GM21529 (cell line): ENCODE measurements around the gene RGS19.

ENCODE experiments used
- ATAC-seq: cut with Tn5 transposase; IDR thresholded peaks from one replicate; pipeline ENCODE4 v1.9.1; 2021; ENCODE audit not compliant: unreplicated experiment

The RGS19 gene

DNA sequence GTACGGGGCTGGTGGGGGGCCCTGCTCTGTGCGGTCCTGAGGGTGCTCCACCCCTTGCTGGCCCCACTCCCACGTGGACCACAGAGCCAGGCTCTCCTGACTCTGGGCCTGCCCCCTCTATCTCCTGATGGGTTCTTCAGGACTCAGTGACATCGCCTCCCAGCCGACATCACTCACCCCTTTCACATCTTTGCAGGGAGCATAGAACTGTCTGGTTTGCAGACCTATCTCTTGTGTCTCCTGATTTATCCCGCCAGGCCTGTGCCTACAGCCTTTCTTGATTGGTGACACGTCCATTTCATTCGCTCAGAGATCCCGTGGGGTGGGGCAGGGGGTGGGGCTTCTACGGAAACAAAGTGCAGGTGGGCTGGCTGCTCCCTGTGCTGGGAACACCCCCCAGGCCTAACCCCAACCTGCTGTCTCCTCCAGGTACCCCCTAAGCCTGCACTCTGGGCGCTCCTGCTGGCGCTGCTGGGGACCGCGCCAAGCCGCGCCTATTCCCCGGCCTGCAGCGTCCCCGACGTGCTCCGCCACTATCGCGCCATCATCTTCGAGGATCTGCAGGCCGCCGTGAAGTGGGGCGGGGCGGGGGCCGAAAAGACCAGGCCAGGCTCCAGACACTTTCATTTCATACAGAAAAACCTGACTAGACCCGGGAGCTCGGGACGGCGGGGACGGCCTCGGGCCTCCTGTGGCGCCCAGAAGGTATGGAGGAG lies 41.7 kb downstream of the RGS19 start:
- no peak for ATAC-seq

DNA sequence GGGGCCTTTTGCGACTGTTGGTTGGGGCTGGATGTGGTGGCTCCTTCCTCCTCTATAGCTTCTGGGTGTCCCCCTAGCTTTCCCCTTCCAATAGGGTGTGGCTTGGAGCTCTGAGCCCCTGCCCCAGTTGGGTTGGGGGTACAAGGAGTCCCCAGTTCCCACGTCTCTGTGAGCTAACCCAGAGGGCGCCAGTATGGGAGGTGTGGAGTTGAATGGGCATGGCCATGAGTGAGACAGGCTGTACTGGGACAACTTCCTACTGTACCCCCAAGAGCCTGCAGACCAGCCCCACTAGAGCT lies 42.2 kb downstream of the RGS19 start:
- ATAC-seq: no peak

DNA sequence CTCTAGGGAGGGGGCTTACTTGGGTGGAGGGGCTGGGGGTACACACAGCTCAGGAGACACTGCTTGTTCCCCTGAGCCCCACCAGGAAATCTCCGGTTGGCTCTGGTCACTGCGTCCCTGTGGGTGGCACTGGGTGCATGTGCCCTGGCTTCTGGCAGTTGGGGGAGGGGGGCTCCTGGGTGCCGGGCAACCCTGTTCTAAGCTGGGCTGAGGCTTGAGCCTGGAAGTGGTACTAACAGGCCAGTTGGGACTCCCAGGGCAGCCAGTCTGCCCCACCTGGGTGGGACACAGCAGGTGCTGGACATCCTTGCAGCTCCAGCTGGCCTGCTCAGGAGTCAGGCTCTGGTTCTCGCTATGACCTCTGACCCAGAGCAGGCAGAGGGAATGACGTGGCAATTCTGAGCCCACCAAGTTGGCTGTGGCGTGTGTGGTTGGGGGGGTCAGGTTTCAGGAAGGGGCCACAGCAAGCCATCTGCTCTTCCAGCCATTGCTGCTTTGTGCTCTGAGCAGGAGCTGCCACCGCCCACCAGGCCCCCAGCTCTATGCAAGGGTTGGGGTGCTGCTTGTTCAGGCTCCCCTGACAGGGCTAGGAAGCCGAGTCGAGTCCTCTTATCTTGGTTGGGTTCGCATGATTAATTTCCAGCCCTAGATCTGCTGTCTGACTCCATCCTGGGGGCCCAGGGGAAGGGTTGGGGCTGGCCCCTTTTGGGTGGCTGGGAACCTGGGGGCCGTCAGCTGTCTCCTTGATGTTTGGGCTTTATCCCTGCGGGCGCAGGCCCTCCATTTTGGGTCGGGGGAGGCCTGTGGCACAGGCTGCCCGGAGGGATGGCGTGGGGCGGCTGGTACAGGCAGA lies 42.7 kb downstream of the RGS19 start:
- no peak for ATAC-seq

DNA sequence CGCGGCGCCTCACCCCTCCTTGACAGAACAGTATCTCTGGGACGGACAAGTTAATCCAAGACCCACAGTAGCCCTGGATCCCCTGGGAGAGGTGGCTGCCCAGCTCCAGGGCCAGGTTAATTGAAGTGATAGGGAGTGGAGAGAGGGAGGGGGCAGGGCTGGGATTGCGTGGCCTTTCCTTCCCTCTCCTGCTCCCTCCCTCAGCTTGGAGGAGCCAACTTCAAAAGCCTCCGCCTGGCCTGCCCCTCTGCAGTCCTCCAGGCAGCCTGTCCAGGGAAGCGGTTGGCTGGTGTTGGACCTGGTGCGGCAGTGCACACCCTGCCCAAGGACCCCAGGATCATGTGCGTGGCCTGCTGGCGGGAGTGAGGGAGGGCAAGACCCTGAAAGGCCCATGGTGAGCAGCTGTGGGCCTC lies 43.4 kb downstream of the RGS19 start, which contains the start of gene C20orf204:
TSS of gene C20orf204 (plus strand) at position 250 of the 413 bp plus-strand sequence. CDS start at position 392, 142 bp downstream.
- ATAC-seq: no peak

DNA sequence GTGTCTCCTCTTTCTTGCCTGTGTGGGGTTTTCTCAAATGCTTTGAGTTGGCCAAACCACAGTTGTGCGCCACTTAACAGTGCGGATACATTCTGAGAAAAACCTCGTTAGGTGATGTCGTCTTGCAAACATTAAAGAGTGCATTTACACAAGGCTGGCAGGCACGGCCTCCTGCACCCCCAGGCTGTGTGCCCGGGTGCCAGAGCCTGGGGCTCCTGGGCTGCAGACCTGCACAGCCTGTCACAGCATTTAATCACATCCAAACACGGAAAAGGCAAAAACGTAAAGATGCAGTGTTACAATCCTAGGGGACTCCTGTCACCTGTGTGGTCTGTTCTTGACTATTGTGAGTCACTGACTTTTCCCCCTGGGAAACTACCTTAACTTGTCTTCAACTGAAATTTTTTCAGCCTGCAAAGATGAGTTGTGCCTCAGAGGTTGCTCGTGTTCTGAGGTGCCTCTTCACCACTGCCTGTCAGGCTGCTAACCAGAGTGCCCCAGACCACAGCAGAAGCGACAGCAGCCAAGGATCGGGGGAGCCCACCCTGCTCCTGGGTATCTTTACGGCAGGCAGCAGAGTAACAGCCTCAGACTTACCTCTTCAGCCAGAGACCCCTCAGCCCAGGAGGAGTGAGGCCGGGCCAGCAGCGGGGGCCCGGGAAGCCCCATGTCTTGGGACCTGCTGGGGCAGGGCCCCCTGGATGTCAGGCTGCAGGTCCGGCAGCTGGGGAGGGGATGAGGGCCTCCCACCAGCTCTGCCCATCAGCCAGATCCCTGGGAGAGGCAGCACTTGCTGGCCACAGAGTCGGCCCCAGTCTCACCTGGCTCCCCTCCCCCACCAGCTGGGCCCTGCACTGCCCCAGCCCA lies 44.0 kb downstream of the RGS19 start:
- no peak for ATAC-seq

DNA sequence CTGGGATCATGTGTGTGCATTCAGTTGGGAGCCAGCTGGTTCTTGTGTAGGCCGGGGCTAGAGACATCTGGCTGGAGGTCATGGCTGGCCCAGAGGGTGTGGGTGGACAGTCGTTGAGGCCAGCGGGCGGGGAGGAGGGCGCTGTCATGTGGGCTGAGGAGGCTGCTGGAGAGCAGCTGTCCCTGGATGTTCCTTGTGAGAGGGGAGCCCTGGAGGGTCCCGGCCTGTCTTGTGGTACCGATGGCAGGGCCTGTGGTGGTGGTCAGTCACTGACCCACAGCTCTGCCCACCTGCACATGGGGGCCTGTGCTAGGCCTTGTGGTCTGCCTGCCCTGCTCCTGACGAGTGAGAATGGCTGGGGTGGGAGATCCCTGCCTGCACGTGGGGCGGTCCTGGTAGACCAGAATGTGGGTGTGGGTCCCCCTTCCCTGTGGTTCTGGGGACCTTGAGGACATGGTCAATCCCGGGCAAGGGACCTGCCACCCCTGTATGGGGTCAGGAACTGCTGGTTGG lies 45.3 kb downstream of the RGS19 start:
- ATAC-seq: no peak

DNA sequence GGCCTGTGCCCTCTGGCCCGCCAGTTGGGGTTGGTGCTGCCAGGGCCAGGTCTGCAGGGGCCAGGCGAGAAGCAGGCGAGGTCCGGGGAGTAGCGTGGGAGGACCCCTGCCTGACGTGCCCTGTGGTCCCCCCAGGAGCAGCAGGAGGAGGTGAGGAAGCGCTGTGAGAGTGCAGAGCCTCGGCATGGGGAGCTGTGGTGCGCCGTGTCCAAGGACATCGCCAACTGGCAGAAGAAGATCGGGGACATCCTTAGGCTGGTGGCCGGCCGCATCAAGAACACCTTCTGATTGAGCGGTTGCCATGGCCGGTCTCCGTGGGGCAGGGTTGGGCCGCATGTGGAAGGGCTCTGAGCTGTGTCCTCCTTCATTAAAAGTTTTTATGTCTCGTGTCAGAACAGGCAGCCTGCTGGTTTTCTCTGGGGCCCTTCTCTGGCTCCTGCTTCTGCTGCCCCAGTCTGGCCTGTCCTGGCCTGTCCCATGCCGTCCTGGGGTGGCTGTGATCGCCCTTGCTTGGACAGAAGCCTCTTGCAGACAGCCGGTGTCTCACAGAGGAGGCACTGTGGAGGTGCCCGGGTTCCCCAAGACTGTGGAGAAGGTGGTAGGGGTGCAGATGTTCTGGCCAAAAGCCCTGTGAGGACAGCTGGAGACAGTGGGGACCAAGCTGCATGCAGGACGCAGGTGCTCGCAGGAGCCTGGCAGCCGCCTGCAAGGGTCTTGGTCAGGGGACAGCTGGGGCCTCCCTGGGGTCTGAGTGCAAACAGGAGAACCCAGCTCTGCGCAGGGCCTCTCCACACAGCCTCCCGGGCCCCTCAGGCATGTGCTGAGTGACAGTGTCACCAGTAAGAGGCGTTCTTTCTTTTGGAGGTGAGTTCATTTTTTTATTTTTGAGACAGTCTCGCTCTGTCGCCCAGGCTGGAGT lies 46.4 kb downstream of the RGS19 start:
- no peak for ATAC-seq

DNA sequence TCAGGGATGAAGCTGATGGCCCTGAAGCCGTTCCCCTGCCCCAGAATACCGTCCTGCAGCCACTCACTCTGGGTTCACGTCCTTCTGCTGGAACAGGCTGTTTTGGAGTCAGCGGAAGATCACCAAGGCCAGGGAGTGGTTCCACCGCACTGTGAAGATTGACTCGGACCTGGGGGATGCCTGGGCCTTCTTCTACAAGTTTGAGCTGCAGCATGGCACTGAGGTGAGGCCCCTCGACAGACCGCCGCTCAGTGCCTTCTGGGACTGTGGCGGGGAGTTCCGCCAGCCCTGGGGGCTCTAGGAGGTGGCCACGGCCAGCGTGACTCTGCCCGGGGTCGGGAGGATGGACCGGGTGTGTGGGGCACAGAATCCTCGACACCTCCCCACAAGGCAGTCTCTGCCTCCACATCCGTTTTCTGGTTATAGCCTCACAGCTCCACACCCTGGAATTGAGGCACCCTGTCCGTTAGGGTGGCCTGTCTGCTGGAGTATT lies 47.5 kb downstream of the RGS19 start:
- no peak for ATAC-seq

DNA sequence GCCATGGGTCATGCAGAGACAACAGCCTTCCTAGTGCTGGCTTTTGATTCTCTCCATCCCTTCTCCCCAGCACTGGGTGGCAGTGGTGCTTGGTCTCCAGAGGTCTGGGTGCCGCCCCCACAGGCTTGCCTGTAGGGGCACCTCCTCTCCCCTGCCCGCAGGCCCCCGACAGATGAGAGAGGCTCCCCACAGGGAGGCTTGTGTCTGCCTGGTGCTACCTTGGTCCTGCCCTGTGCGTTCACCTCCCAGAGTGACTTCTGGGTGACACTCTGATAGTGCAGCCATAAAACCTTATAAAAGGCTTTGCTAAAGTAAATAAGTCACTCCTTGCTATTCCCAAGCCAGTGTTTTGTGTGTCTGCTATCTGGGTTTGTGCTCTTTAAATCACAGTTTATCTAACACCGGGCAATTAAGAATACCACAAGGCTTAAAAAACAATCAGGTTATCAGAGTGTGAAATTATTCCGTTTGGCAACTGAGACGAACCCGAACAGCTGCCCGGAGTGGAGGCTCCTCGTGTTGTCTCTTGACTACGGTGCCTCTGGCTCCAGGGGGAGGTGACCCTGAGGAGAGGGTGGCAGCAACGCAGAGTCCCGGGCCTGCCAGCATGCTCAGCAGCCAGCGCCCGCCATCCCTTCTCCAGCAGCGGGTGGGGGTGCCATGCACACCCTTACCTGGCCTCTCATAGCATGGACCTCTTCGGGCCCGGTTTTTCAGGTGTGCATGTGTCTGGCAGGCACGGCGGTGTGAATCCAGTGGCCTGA lies 48.8 kb downstream of the RGS19 start:
- ATAC-seq: no peak

DNA sequence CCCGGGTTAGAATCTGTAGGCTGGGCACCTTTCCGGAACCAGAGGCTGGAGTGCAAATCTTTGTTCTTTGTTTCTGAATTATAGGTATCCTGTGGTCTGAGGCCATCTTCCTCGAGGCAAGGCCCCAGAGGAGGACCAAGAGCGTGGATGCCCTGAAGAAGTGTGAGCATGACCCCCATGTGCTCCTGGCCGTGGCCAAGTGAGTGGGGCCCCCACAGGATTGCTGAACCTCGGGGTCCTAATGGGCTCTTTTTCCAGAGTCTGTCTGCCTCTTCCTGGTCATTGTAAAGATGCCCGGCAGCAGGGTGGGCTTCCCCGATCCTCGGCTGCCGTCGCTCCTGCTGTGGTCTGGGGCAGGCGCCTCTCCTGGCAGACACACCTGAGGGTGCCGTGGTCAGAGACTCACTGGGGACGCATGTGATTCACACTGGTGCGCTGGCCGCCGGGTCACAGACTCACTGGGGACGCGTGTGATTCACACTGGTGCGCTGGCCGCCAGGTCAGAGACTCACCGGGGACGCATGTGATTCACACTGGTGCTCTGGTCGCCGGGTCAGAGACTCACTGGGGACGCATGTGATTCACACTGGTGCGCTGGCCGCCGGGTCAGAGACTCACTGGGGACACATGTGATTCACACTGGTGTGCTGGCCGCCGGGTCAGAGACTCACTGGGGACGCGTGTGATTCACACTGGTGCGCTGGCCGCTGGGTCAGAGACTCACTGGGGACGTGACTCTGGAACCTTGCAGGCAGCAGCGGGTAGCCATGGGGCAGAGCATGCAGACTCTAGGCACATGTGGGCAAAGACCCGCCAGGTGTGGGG lies 49.8 kb downstream of the RGS19 start:
- ATAC-seq: no peak

DNA sequence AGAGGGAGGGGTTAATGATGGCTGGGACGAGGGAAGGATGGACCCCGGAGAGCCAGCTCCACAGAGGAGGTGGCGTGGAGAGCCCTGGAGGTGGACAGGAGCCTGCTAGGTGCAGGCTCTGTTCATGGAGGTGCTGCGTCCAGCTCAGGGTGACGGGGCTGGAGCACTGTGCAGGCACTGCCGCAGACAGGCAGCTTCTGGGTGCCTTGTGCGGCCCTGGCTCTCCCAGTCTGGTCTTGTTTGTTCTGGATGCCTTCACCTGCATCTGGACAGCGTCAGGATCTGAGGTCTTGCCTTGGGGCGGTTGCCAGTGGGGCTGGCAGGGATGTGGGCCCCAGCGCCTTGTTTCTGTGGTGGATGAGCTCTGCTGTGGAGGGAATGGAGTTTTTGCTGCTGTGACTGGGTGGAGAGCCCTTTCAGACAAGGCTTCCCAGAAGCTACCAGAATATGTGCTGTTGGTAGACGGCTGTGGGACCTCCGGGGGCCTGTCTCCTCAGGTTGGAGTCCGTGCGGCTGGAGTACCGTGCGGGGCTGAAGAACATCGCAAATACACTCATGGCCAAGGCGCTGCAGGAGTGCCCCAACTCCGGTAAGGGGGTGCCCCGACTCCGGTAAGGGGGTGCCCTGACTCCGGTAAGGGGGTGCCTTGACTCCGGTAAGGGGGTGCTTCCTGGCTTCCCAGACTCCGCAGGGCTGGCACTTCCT lies 51.2 kb downstream of the RGS19 start:
- ATAC-seq: no peak

DNA sequence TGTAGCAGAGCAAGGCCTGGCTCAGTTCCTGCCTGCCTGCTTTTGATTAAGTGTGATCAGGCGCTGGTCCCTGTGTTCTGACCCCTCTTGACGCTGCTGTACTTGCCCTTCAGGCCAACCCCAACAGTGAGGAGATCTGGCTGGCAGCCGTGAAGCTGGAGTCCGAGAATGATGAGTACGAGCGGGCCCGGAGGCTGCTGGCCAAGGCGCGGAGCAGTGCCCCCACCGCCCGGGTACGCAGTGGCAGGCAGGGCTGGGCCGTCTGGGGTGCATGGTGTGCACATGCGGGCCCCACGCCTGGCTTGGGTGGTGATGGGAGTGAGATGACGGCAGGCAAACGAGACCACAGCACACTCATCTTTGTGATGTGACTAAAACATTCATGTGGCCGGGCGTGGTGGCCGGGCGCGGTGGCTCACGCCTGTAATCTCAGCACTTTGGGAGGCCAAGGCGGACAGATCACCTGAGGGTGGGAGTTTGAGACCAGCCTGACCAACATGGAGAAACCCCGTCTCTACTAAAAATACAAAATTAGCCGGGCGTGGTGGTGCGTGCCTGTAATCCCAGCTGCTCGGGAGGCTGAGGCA lies 53.4 kb downstream of the RGS19 start:
- ATAC-seq: no peak

DNA sequence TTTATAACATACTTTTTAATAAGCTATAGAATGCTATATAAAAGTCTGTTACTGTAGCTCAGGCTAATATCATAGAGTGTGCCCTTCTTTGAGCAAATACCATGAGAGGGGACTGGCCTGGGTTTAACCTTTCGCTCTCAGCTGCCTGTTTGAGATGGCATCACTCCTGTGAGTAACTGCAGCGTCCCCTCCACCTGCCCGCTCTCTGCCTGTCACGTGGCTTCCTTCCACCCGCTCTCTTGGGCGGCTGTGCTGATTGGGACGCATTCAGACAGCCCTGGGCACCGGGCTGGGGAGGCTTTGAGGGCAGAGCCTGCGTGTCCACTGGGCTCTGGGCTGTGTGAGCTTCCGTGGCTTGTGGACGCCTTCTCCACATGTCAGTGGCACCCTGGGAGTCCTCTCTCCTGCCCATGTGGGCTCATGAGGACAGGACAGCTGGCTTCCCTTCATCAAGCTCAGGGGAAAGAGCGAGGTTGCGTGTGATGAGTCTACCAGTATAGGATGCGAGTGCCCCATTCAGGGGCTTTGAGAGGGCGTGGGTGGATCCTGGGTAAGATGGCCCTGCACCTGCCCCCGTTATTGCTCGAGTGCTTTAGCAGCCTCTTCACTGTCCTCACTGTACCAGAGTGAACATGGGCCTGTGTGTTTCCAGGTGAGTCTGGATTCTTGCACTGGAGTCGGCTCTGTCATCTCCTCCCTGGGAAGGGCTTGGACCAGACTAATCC lies 54.1 kb downstream of the RGS19 start:
- ATAC-seq: no peak

DNA sequence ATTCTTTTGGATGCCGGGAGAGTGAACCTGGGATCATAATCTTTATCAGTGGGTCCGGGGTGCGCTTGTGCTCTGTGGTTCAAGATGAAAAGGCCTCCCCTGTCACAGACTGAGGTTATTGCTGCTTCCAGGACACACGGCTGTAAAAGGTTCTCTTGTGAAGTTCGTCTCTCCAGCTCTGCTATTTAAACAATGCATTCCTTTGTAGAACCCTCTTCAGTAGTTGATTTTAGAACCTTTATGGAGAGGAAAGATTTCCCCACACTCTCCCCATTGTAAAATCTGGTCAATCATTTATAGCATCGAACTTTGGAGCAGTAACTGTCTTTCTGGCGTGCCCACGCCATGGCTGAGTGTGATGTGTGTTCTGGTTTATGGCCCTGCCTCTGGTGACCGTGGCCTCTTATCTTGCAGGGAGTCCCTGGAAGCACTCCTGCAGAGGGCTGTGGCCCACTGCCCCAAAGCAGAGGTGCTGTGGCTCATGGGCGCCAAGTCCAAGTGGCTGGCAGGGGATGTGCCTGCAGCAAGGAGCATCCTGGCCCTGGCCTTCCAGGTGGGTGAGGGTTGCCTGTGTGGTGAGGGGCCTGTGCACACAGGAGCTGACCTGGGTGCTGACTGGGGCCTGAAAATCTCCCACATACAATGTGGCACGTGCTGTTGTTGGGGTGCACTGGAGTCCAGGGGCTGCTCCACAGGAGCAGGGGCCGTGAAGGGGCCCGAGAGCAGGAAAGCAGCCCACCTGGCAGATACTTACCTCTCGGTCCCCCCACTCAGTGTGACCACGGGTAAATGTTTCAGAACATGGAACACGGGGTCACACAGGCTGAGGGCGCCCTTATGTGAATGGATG lies 55.0 kb downstream of the RGS19 start:
- ATAC-seq: no peak

DNA sequence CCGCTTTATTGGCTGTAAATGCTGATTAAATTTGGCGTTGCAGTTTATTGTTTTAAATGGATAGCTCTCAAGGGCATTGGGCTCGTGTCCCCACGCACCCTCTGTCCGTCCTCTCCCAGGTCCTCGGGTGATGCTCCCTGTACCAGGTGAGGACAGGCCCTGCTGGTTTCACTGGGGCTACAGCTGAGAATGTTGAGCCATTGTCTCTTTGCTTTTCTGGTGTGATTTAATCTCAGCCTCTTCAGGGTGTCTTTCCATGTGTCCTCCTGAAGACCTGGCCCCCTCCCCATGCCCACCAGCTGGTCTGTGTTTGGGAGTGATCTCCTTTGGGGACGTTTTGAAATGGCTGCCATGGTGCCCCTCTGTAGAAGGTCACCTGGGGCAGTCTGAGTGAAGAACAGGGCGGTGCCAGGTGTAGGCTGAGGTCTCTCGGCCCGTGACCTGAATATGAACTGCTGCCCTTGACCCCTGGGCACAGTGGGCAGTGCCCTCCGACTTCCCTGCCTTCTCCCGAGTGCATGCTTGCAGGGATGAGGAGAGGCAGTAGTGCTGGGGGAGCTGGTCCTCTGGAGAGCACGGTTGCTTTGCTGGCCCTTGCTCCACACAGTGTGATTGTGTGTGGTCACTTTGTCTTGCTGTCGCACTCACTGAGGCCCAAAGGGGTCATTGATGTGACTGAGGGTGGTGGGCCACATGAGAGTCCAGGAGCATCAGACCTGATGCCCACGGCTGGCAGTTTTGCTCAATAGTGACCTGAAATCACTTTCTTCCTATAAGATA lies 55.8 kb downstream of the RGS19 start:
- no peak for ATAC-seq
